Pancreas (tissue), 10 donors: Measurements from ENCODE around the gene GLS. TPM values are rescaled to one million over a fixed set of nuclear protein-coding genes. Genes with fewer than 3 reads are reported as not detected.

Source experiments
- ATAC-seq, 4 donors: fragments of 200-7000 bp; cut with Tn5 transposase; one replicate each; pipeline versions ENCODE4 v1.8.0 to v1.9.1; 2020; ENCODE audit warnings: mild to moderate bottlenecking in 4 of 4, moderate library complexity in 4 of 4
- DNase-seq, 6 donors: peaks; one replicate each; pipeline ENCODE4 v3.0.0-alpha.2; 2020
- FAIRE-seq: peaks from 2 replicates; lab custom pipeline; 2012; peaks lifted over from hg19 to GRCh38; lab: Jason Lieb, UNC
- H3K27ac ChIP-seq, 4 donors: fragments of 200-600 bp; sonication (generic); 1 replicate in 3 of 4; 2 replicates in 1 of 4; pipeline versions ENCODE4 v1.5.0 to v1.8.0; 2020
- H3K27me3 ChIP-seq, 4 donors: fragments of 200-600 bp; one replicate each; pipeline ENCODE4 v1.8.0; 2021
- H3K36me3 ChIP-seq, 3 donors: fragments of 200-600 bp; sonication (generic) in 1 of 3; one replicate each; pipeline versions ENCODE4 v1.5.0 to v1.8.0; 2020 to 2021
- H3K4me1 ChIP-seq, 3 donors: fragments of 200-600 bp; one replicate each; pipeline ENCODE4 v1.8.0; 2021
- H3K4me3 ChIP-seq, 4 donors: fragments of 200-600 bp; sonication (generic) in 2 of 4; one replicate each; pipeline versions ENCODE4 v1.5.0 to v1.8.0; 2020 to 2021
- H3K9me3 ChIP-seq, 4 donors: fragments of 200-600 bp; one replicate each; pipeline ENCODE4 v1.8.0; 2021
- WGBS, 2 donors: extraction: QIAGEN DNeasy Blood & Tissue Kit; methylation state at CpG; one replicate each; pipeline ENCODE4 v1.1.7; 2013; 5-methylcytosine and 5-hydroxymethylcytosine counted together
- intact Hi-C, 3 donors: fragments of 100-400 bp; cut with DNase I; formaldehyde crosslinking; loops; one replicate each; pipeline versions ENCODE4 v1.11.1 to v1.14.2; 2022
- polyA plus RNA-seq, 2 donors: library from polyadenylated mRNA; stranded (reverse); fragments of 200-250 nt; gene quantifications; one replicate each; pipeline ENCODE4 v1.2.3, GENCODE V29; 2013
- total RNA-seq, 6 donors: library from RNA; stranded (reverse); fragmentation: NEBNext Ultra II Directional in 4 of 6; extraction: Animal tissue kit (Norgen Biotek cat#: 25700) in 4 of 6; gene quantifications; one replicate each; pipeline versions ENCODE4 v1.2.1 to v1.2.4, GENCODE V29; 2021 to 2023
- TF ChIP-seq, protein P1 (sequence below), 4 donors: fragments of 200-600 bp; sonication (generic) in 3 of 4; IDR thresholded peaks; one replicate each; pipeline versions ENCODE4 v1.5.0 to v1.8.0; 2021; ENCODE audit warnings: antibody characterized with exemption in 4 of 4
- donor health status: healthy with polysubstance abuse.
- donor health status: DM: no; HTN: no; CAD: no; lungs with moderate emphysema.
- donor health status: DM: no; HTN: no; CAD: no.
- donor health status: control.
- donor health status: control.
- donor health status: Bipolar disorder and iron deficiency.
- donor health status: DM: yes; HTN: yes; CAD: no.
- donor health status: DM: no; HTN: no; CAD: no.
- donor health status: DM: no; HTN: no; CAD: no.
- donor health status: DM: yes; HTN: yes; CAD: no.

GLS gene
- total and polyA plus RNA-seq, 8 donors: 20.5 to 84.4 (median 51.6) TPM

DNA sequence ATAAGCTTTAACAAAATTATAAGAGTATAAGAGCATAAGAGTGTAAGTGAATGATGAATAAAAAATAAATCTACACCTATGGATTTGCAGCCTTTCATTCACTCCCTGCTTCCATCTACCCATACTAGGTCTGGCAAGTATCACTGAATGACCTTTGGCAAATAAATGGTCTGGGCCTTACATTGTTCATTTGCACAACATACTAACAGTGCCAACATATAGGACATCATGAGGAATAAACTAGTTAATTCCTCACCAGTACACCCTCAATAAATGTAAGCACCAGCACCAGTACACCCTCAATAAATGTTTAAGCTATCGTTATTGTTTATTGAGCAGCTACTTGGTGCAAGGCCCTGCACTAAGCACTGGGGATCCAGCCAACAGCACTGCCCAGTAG lies 106.5 kb downstream of the GLS start:
- H3K4me3 ChIP-seq: no peak overlapping the region

GRCh38 chr2:190987938-190988337 lies 107.3 kb downstream of the GLS start:
- ATAC-seq: no peak
- intact Hi-C loops: no loop called here
- peaks cover 6 to 67% (median 38%) of the 10 kb centered on the region in 3 donors for H3K36me3 ChIP-seq
- no peaks in the 10 kb centered on the region for H3K27me3 ChIP-seq
- TF ChIP-seq, protein P1, sequence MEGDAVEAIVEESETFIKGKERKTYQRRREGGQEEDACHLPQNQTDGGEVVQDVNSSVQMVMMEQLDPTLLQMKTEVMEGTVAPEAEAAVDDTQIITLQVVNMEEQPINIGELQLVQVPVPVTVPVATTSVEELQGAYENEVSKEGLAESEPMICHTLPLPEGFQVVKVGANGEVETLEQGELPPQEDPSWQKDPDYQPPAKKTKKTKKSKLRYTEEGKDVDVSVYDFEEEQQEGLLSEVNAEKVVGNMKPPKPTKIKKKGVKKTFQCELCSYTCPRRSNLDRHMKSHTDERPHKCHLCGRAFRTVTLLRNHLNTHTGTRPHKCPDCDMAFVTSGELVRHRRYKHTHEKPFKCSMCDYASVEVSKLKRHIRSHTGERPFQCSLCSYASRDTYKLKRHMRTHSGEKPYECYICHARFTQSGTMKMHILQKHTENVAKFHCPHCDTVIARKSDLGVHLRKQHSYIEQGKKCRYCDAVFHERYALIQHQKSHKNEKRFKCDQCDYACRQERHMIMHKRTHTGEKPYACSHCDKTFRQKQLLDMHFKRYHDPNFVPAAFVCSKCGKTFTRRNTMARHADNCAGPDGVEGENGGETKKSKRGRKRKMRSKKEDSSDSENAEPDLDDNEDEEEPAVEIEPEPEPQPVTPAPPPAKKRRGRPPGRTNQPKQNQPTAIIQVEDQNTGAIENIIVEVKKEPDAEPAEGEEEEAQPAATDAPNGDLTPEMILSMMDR (IDR thresholded peaks at IDR 0.05): no peak
- H3K9me3 ChIP-seq: no peaks in the 10 kb centered on the region
- WGBS, 2 donors: 94 to 95% methylated on average over 5 of the region's 5 CpGs
- H3K4me1 ChIP-seq: no peaks in the 10 kb centered on the region
- no peak for FAIRE-seq
- no peak for DNase-seq
- no peak overlapping the region for H3K4me3 ChIP-seq
- H3K27ac ChIP-seq: no peak overlapping the region

More for the DNA sequence above, 106.5 kb downstream of the GLS start:
- TF ChIP-seq, protein P1 (IDR thresholded peaks at IDR 0.05): no peak
- intact Hi-C loops: no loop called here
- FAIRE-seq (no peak), ATAC-seq (no peak), DNase-seq (no peak)
- Histone ChIP-seq H3K36me3 (peaks cover 6 to 74% (median 46%) of the 10 kb centered on the region in 3 donors), H3K27ac (no peak overlapping the region), H3K4me1 (no peaks in the 10 kb centered on the region), H3K27me3 (no peaks in the 10 kb centered on the region), H3K9me3 (no peaks in the 10 kb centered on the region)
- 97 to 100% methylated on average over 1 of the region's 1 CpG for WGBS, 2 donors

- H3K27me3 ChIP-seq: no peaks in the 10 kb centered on the region
- FAIRE-seq (no peak), DNase-seq (no peak), ATAC-seq (no peak)
- TF ChIP-seq, protein P1 (IDR thresholded peaks at IDR 0.05): no peak
- H3K4me3 ChIP-seq: no peak overlapping the region
- intact Hi-C loops: no loop called here
- H3K27ac ChIP-seq: no peak overlapping the region
- H3K4me1 ChIP-seq: no peaks in the 10 kb centered on the region
- H3K9me3 ChIP-seq: no peaks in the 10 kb centered on the region
- H3K36me3 ChIP-seq: peaks cover 6 to 67% (median 34%) of the 10 kb centered on the region in 3 donors
- 94 to 97% methylated on average over 3 of the region's 3 CpGs for WGBS, 2 donors
These were observed 108.3 kb downstream of the GLS start for GRCh38 chr2:190988910-190989309.

DNA sequence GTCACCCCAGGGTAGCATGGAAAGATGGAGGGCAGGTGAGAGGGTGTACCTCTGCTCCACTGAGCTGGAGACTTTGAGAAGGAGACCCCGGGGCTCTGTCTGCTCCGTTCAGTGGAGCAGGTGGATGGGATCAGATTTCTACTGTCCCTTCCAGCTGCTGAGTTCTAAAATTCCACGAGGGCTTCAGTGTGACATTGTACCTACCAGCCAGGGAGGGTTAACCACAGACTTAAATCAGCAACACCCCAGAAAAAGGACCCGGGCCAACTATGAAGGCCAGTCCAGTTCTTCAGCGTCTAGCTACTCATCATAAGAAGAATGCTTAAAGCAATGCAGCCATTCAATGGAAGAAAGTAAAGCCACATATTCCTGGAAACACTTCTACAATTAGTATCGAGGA lies 109.5 kb downstream of the GLS start:
- Histone ChIP-seq H3K27me3 (no peaks in the 10 kb centered on the region), H3K27ac (no peak overlapping the region), H3K4me1 (no peaks in the 10 kb centered on the region), H3K4me3 (no peak overlapping the region), H3K36me3 (peaks cover 6 to 68% (median 28%) of the 10 kb centered on the region in 3 donors), H3K9me3 (no peaks in the 10 kb centered on the region)
- intact Hi-C loops: no loop called here
- FAIRE-seq: no peak
- ATAC-seq: no peak
- DNase-seq: no peak
- 89 to 92% methylated on average over 6 of the region's 6 CpGs for WGBS, 2 donors
- TF ChIP-seq, protein P1 (IDR thresholded peaks at IDR 0.05): no peak

GRCh38 chr2:190993292-190993643 lies 112.6 kb downstream of the GLS start:
- intact Hi-C loops: no loop called here
- no peaks in the 10 kb centered on the region for H3K9me3 ChIP-seq
- TF ChIP-seq, protein P1 (IDR thresholded peaks at IDR 0.05): no peak
- no peak for ATAC-seq
- no peak overlapping the region for H3K4me3 ChIP-seq
- no peaks in the 10 kb centered on the region for H3K27me3 ChIP-seq
- H3K36me3 ChIP-seq: peaks cover 10 to 78% (median 39%) of the 10 kb centered on the region in 3 donors
- WGBS, 2 donors: 93 to 94% methylated on average over 6 of the region's 6 CpGs
- DNase-seq: no peak
- FAIRE-seq: no peak
- no peaks in the 10 kb centered on the region for H3K4me1 ChIP-seq
- no peak overlapping the region for H3K27ac ChIP-seq
